Measurements from ENCODE around the gene GUCA1A.

GUCA1A gene

DNA sequence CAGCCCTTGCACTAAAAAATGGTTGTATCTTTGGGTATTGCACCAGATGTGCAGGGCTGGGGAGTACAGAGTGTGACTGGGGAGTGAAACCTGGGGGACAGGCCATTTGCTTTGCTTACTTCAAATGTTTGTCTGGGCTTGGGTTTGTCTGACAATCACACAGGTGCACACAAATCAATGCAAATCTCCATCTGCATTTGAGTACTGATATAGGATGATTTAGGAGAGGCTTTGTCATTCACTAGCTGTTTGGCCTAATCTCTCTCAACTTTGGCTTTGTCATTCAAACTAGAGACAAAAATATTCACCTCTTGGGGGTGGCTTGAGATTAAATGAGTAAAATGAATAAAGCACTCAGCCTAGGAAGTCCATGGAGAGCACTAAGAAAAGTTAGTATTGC, 3.8 kb downstream of the GUCA1A start:
- TF ChIP-seq, protein P1, sequence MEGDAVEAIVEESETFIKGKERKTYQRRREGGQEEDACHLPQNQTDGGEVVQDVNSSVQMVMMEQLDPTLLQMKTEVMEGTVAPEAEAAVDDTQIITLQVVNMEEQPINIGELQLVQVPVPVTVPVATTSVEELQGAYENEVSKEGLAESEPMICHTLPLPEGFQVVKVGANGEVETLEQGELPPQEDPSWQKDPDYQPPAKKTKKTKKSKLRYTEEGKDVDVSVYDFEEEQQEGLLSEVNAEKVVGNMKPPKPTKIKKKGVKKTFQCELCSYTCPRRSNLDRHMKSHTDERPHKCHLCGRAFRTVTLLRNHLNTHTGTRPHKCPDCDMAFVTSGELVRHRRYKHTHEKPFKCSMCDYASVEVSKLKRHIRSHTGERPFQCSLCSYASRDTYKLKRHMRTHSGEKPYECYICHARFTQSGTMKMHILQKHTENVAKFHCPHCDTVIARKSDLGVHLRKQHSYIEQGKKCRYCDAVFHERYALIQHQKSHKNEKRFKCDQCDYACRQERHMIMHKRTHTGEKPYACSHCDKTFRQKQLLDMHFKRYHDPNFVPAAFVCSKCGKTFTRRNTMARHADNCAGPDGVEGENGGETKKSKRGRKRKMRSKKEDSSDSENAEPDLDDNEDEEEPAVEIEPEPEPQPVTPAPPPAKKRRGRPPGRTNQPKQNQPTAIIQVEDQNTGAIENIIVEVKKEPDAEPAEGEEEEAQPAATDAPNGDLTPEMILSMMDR (IDR thresholded peaks at IDR 0.05; ENCODE audit: low read length, missing control alignments), result no peak
- H3K4me3 ChIP-seq (replicated peaks; ENCODE audit: low read depth, low read length), result no peak overlapping the region

DNA sequence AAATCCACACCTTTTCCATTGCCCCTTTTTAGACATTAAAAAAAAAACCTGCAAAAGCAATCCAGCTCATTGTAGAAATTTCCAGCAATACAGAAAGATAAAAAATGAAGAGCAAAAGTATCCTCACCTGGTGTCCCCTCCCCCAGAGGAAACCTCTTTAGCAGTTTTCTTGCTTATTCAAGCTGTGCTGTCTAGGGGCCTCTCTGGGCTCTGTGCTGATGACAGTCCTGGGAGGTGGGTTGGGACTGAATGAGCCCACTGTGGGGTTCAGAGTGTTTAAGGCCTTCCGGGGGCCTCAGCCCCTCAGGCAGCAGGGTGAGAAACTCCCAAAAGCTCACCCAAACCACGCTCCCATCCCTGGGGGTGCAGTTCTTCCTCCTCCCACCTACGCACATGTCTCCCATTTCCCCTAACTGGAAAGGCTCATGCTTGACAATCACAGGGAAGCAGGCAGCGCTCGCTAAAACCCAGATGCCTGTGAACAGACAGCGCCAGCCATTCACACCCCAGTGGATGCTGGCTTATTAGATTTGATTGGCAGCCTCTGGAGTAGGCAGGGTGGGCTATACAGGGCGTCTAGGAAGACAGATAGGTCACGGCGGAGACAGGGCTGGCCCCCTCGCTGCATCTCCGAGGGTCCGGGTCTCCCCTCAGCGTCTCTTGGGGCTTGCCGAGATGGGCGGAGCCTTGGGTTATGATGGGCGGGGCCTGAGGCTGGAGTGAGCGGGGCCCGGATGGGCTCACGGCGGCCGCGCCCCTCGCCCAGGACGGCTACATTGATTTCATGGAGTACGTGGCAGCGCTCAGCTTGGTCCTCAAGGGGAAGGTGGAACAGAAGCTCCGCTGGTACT, 4.6 kb downstream of the GUCA1A start:
- no peak for DNase-seq (ENCODE audit: low read depth)
- TF ChIP-seq, protein P1 (IDR thresholded peaks at IDR 0.05; ENCODE audit: low read length, missing control alignments), result no peak
- no peak overlapping the region for H3K4me3 ChIP-seq (replicated peaks; ENCODE audit: low read depth, low read length)

More for the DNA sequence above, 3.8 kb downstream of the GUCA1A start:
- DNase-seq (ENCODE audit: low read depth), result no peak

DNA sequence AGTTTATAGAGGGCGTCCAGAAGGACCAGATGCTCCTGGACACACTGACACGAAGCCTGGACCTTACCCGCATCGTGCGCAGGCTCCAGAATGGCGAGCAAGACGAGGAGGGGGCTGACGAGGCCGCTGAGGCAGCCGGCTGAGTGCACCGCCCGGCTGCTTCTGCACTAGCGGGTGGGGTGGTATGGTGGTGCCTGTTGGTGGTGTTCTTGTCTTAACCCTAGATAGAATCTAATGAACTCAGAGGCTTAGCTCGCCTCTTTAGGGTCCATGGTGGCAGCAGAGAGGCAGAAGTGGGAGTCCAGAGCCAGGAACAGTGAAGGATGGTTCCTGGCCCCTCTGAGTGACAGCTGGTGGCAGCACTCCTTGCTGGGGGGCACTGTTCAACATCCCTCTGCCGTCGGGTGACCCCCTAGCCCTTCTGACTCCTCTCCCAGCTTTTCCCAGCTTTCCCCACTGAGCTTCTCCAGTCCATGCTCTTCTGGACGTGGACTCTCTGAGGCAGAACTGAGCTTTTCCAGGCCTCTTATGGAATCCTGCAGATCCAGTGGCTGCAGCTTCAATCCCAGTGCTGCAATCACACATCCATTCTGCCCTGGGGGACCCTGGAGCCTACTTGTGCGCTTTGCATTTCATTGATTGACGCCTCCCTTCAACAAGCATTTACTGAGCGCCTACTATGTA, 6.2 kb downstream of the GUCA1A start:
- DNase-seq (ENCODE audit: low read depth), result no peak
- TF ChIP-seq, protein P1 (IDR thresholded peaks at IDR 0.05; ENCODE audit: low read length, missing control alignments), result no peak

DNA sequence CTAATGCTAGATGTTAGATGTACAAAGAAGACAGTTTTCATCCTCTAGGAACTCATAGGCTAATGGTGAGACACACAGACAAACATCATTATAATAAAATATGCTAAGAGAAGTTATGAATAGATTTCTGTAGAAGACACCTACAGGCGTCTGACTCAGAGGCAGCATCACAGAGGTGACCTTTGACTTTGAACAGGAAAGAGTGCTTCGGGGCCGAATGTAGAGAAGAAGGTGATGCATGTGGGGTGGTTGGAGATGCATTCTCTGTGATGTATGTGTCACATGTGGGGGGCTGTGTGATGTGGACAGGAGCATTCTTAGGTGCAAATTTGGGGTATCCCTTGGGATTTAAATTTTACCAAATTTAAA, 6.8 kb downstream of the GUCA1A start:
- TF ChIP-seq, protein P1 (IDR thresholded peaks at IDR 0.05; ENCODE audit: low read length, missing control alignments), result no peak
- no peak for DNase-seq (ENCODE audit: low read depth)
- H3K4me3 ChIP-seq (replicated peaks; ENCODE audit: low read depth, low read length), result no peak overlapping the region

More for the DNA sequence above, 6.2 kb downstream of the GUCA1A start:
- no peak overlapping the region for H3K4me3 ChIP-seq (replicated peaks; ENCODE audit: low read depth, low read length)

DNA sequence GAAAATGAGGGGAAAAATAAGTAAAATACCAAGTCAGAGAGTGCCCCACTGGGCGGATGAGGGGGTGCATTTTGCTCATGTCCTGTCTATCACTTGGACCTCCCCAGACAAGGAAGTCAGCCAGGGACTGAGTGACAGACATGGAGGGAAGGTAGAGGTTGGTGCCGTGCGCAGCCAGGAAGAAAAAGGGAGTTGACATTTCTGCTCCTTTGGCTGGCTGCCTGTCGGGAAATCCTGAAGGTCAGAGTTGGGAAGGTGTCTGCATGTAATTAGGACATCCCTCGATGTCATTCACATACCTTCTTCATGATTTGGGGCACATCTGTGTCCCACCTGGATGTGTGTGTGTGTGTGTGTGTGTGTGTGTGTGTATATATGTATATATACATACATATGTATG, 8.9 kb downstream of the GUCA1A start:
- TF ChIP-seq, protein P1 (IDR thresholded peaks at IDR 0.05; ENCODE audit: low read length, missing control alignments), result no peak
- H3K4me3 ChIP-seq (replicated peaks; ENCODE audit: low read depth, low read length), result no peak overlapping the region
- DNase-seq (ENCODE audit: low read depth), result no peak

DNA sequence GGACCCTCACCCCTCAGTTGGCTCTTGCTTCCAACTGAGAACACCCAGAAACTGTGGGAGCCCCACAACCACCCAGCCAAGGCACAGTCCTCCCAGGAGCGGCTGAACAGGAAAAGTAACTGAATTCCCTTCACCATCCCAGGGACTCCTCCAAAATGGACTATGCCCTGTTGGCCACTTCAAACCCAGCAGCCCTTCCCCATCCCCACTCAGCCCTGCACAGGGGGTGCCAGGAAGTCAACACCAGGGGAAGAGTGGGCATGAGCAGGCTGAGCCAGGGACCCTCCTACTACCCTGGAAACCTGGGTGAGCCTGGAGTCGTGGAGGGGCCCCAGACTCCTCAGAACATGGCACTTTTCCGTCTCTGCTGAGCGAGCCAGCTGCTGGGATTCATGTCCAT, 11.3 kb downstream of the GUCA1A start:
- DNase-seq (ENCODE audit: low read depth), result no peak
- TF ChIP-seq, protein P1 (IDR thresholded peaks at IDR 0.05; ENCODE audit: low read length, missing control alignments), result no peak
- no peak overlapping the region for H3K4me3 ChIP-seq (replicated peaks; ENCODE audit: low read depth, low read length)
